WTC11 (cell line): ENCODE data around the gene SCYL1. TPM values are rescaled to one million over a fixed set of nuclear protein-coding genes. Genes with fewer than 3 reads are reported as not detected.

ENCODE experiments used
- AR ChIP-seq: fragments of 250-450 bp; sonication (Bioruptor Pico); IDR thresholded peaks from 2 replicates; pipeline ENCODE4 v1.9.0; 2021; ENCODE audit warnings: mild to moderate bottlenecking
- E2F4 ChIP-seq: sonication (generic); formaldehyde crosslinking; IDR thresholded peaks from 2 replicates; pipeline ENCODE4 v1.8.1; 2022; ENCODE audit warnings: low read depth, mild to moderate bottlenecking, moderate library complexity, missing genetic modification reagents, borderline replicate concordance
- E2F5 ChIP-seq: sonication (generic); formaldehyde crosslinking; IDR thresholded peaks from 2 replicates; pipeline ENCODE4 v1.8.1; 2022; ENCODE audit warnings: mild to moderate bottlenecking, moderate library complexity, missing genetic modification reagents
- ELF4 ChIP-seq: sonication (generic); formaldehyde crosslinking; IDR thresholded peaks from 2 replicates; pipeline ENCODE4 v1.8.1; 2022; ENCODE audit warnings: low read depth, mild to moderate bottlenecking, moderate library complexity, missing genetic modification reagents
- EMX1 ChIP-seq: fragments of 250-450 bp; sonication (Bioruptor Pico); IDR thresholded peaks from 2 replicates; pipeline ENCODE4 v1.8.0; 2021; ENCODE audit warnings: mild to moderate bottlenecking
- ERG ChIP-seq: fragments of 250-450 bp; sonication (Bioruptor Pico); IDR thresholded peaks from 2 replicates; pipeline ENCODE4 v1.8.0; 2021; ENCODE audit warnings: mild to moderate bottlenecking
- ESRRA ChIP-seq: sonication (generic); formaldehyde crosslinking; IDR thresholded peaks from 2 replicates; pipeline ENCODE4 v1.8.1; 2022; ENCODE audit warnings: mild to moderate bottlenecking, missing genetic modification reagents, borderline replicate concordance
- FOXJ3 ChIP-seq: sonication (generic); formaldehyde crosslinking; IDR thresholded peaks from 2 replicates; pipeline ENCODE4 v1.9.0; 2021; ENCODE audit warnings: missing genetic modification reagents, mild to moderate bottlenecking, borderline replicate concordance
- GABPB1 ChIP-seq: sonication (generic); formaldehyde crosslinking; IDR thresholded peaks from 2 replicates; pipeline ENCODE4 v1.8.1; 2023; ENCODE audit warnings: mild to moderate bottlenecking, missing genetic modification reagents
- HMGA2 ChIP-seq: fragments of 250-450 bp; sonication (Bioruptor Pico); IDR thresholded peaks from 2 replicates; pipeline ENCODE4 v1.4.0; 2021; ENCODE audit warnings: mild to moderate bottlenecking, moderate library complexity
- IRF1 ChIP-seq: sonication (generic); formaldehyde crosslinking; IDR thresholded peaks from 2 replicates; pipeline ENCODE4 v1.8.0; 2023; ENCODE audit warnings: missing genetic modification reagents
- JAZF1 ChIP-seq: fragments of 250-450 bp; sonication (Bioruptor Pico); IDR thresholded peaks from 2 replicates; pipeline ENCODE4 v1.9.0; 2021; ENCODE audit warnings: moderate library complexity, mild to moderate bottlenecking, inconsistent platforms
- MXD4 ChIP-seq: fragments of 250-450 bp; sonication (Bioruptor Pico); IDR thresholded peaks from 2 replicates; pipeline ENCODE4 v1.8.0; 2021; ENCODE audit warnings: mild to moderate bottlenecking, moderate library complexity, borderline replicate concordance
- NFYB ChIP-seq: sonication (generic); formaldehyde crosslinking; conservative IDR thresholded peaks from 2 replicates; pipeline ENCODE4 v1.8.0; 2022; ENCODE audit warnings: low read depth, missing genetic modification reagents
- NR2C2 ChIP-seq: sonication (generic); formaldehyde crosslinking; IDR thresholded peaks from 2 replicates; pipeline ENCODE4 v1.8.0; 2022; ENCODE audit warnings: mild to moderate bottlenecking, missing genetic modification reagents
- PREB ChIP-seq: sonication (generic); formaldehyde crosslinking; IDR thresholded peaks from 2 replicates; pipeline ENCODE4 v1.8.1; 2022; ENCODE audit warnings: mild to moderate bottlenecking, missing genetic modification reagents, moderate library complexity, borderline replicate concordance
- SMAD4 ChIP-seq: sonication (generic); formaldehyde crosslinking; IDR thresholded peaks from 2 replicates; pipeline ENCODE4 v1.8.0; 2022; ENCODE audit warnings: mild to moderate bottlenecking, missing genetic modification reagents
- TEAD1 ChIP-seq: sonication (generic); formaldehyde crosslinking; IDR thresholded peaks from 2 replicates; pipeline ENCODE4 v1.8.0; 2022; ENCODE audit warnings: mild to moderate bottlenecking, missing genetic modification reagents
- TP53 ChIP-seq: sonication (generic); formaldehyde crosslinking; IDR thresholded peaks from 2 replicates; pipeline ENCODE4 v1.8.1; 2023; ENCODE audit warnings: mild to moderate bottlenecking, missing genetic modification reagents
- ZBTB21 ChIP-seq: sonication (generic); formaldehyde crosslinking; IDR thresholded peaks from 2 replicates; pipeline ENCODE4 v1.8.1; 2023; ENCODE audit warnings: mild to moderate bottlenecking, missing genetic modification reagents, borderline replicate concordance
- ZNF121 ChIP-seq: sonication (generic); formaldehyde crosslinking; IDR thresholded peaks from 2 replicates; pipeline ENCODE4 v1.8.0; 2023; ENCODE audit warnings: missing genetic modification reagents
- ZNF232 ChIP-seq: sonication (generic); formaldehyde crosslinking; IDR thresholded peaks from 2 replicates; pipeline ENCODE4 v1.8.0; 2022; ENCODE audit warnings: mild to moderate bottlenecking, missing genetic modification reagents
- ZNF512 ChIP-seq: sonication (generic); formaldehyde crosslinking; IDR thresholded peaks from 2 replicates; pipeline ENCODE4 v1.8.1; 2022; ENCODE audit warnings: missing genetic modification reagents, borderline replicate concordance
- ZNF532 ChIP-seq: fragments of 250-450 bp; sonication (Bioruptor Pico); IDR thresholded peaks from 2 replicates; pipeline ENCODE4 v1.9.0; 2021; ENCODE audit warnings: mild to moderate bottlenecking, borderline replicate concordance
- ZNF671 ChIP-seq: fragments of 250-450 bp; sonication (Bioruptor Pico); IDR thresholded peaks from 2 replicates; pipeline ENCODE4 v1.8.0; 2021; ENCODE audit warnings: mild to moderate bottlenecking
- total RNA-seq: library from RNA; stranded (reverse); gene quantifications from 3 replicates; pipeline ENCODE4 v1.2.3, GENCODE V29; 2021

Gene SCYL1
- total RNA-seq, 1 experiment from 2014 or later: 76.8 TPM

GRCh38 chr11:65506772-65507505 lies 17.9 kb upstream of the SCYL1 start (continued):
- TF ChIP-seq ESRRA (no peak), ZNF671 (CRISPR knock-in tag) (peak; percentile 97), ZNF532 (peak; percentile 98), MXD4 (no peak), ZNF512 (CRISPR knock-in tag) (no peak), PREB (CRISPR knock-in tag) (no peak), TEAD1 (CRISPR knock-in tag) (no peak), JAZF1 (CRISPR knock-in tag) (no peak), NR2C2 (CRISPR knock-in tag) (no peak), ZBTB21 (CRISPR knock-in tag) (no peak), ZNF232 (CRISPR knock-in tag) (no peak), E2F5 (CRISPR knock-in tag) (no peak), HMGA2 (CRISPR knock-in tag) (peak; percentile 11; the same call in 1 of the 2 replicates), AR (peak; percentile 95), E2F4 (no peak), IRF1 (CRISPR knock-in tag) (no peak), FOXJ3 (CRISPR knock-in tag) (no peak), SMAD4 (CRISPR knock-in tag) (no peak), TP53 (CRISPR knock-in tag) (no peak), ELF4 (CRISPR knock-in tag) (0 out of 2 replicates have a peak, but pooled peaks have one; percentile 13), GABPB1 (peak; percentile 38; the same call in 1 of the 2 replicates), ERG (CRISPR knock-in tag) (peak; percentile 98), NFYB (CRISPR knock-in tag) (no peak), ZNF121 (CRISPR knock-in tag) (peak; percentile 83), EMX1 (peak; percentile 99)
